Measurements from ENCODE around the gene PSMC3. TPM values are rescaled to one million over a fixed set of nuclear protein-coding genes. Genes with fewer than 3 reads are reported as not detected.

The PSMC3 gene
- total and polyA plus RNA-seq, 9 of the 15 experiments (the other 6 are each of a cell fraction or from before 2014, with no cell fraction given): 44.3 to 324 (median 240) TPM

- TF ChIP-seq, protein P1, sequence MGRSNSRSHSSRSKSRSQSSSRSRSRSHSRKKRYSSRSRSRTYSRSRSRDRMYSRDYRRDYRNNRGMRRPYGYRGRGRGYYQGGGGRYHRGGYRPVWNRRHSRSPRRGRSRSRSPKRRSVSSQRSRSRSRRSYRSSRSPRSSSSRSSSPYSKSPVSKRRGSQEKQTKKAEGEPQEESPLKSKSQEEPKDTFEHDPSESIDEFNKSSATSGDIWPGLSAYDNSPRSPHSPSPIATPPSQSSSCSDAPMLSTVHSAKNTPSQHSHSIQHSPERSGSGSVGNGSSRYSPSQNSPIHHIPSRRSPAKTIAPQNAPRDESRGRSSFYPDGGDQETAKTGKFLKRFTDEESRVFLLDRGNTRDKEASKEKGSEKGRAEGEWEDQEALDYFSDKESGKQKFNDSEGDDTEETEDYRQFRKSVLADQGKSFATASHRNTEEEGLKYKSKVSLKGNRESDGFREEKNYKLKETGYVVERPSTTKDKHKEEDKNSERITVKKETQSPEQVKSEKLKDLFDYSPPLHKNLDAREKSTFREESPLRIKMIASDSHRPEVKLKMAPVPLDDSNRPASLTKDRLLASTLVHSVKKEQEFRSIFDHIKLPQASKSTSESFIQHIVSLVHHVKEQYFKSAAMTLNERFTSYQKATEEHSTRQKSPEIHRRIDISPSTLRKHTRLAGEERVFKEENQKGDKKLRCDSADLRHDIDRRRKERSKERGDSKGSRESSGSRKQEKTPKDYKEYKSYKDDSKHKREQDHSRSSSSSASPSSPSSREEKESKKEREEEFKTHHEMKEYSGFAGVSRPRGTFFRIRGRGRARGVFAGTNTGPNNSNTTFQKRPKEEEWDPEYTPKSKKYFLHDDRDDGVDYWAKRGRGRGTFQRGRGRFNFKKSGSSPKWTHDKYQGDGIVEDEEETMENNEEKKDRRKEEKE (IDR thresholded peaks at IDR 0.05; ENCODE audit: borderline replicate concordance in 1 of 2, control insufficient read depth in 1 of 2, low read depth in 2 of 2, low read length in 1 of 2): peak in 1 of 2 experiments; percentile 75; a peak in 1 of 4 replicates
- TF ChIP-seq SMARCA5 (IDR thresholded peaks at IDR 0.05) (peak; percentile 68), SMAD2 (IDR thresholded peaks at IDR 0.05; ENCODE audit: low read depth, low read length) (no peak), HCFC1 (IDR thresholded peaks at IDR 0.05; ENCODE audit: low read depth, low read length) (peak; percentile 89), ZNF740 (CRISPR knock-in tag; IDR thresholded peaks at IDR 0.05) (peak; percentile 49; the same call in 1 of the 2 replicates), ZNF740 (tag; IDR thresholded peaks at IDR 0.05) (no peak), TAF7 (tag; IDR thresholded peaks at IDR 0.05) (no peak), RBBP5 (IDR thresholded peaks at IDR 0.05; ENCODE audit: borderline replicate concordance, insufficient read depth, low read length, poor library complexity, severe bottlenecking) (peak; percentile 77), ZNF584 (CRISPR knock-in tag; IDR thresholded peaks at IDR 0.05; ENCODE audit: low read depth) (0 out of 2 replicates have a peak, but pooled peaks have one; percentile 80), DPF2 (IDR thresholded peaks at IDR 0.05) (peak; percentile 73; the same call in 1 of the 2 replicates), EGR1 (conservative IDR thresholded peaks at IDR 0.05) (0 out of 2 replicates have a peak, but pooled peaks have one; percentile 43), ZFP1 (CRISPR knock-in tag; IDR thresholded peaks at IDR 0.05) (no peak), RAD21 (CRISPR knock-in tag; conservative IDR thresholded peaks at IDR 0.05 in 1 of 2, IDR thresholded peaks at IDR 0.05 in 1 of 2) (peak; percentile 98 to 99), ESRRB (CRISPR knock-in tag; IDR thresholded peaks at IDR 0.05; ENCODE audit: borderline replicate concordance) (no peak), PCBP2 (IDR thresholded peaks at IDR 0.05; ENCODE audit: low read depth, low read length, poor library complexity, severe bottlenecking) (no peak), CHCHD3 (CRISPR knock-in tag; IDR thresholded peaks at IDR 0.05) (no peak), ZFX (CRISPR knock-in tag; IDR thresholded peaks at IDR 0.05) (peak; percentile 89), ELK1 (CRISPR knock-in tag; IDR thresholded peaks at IDR 0.05) (no peak), ZNF134 (CRISPR knock-in tag; conservative IDR thresholded peaks at IDR 0.05) (no peak)
- TF ChIP-seq, protein P2, sequence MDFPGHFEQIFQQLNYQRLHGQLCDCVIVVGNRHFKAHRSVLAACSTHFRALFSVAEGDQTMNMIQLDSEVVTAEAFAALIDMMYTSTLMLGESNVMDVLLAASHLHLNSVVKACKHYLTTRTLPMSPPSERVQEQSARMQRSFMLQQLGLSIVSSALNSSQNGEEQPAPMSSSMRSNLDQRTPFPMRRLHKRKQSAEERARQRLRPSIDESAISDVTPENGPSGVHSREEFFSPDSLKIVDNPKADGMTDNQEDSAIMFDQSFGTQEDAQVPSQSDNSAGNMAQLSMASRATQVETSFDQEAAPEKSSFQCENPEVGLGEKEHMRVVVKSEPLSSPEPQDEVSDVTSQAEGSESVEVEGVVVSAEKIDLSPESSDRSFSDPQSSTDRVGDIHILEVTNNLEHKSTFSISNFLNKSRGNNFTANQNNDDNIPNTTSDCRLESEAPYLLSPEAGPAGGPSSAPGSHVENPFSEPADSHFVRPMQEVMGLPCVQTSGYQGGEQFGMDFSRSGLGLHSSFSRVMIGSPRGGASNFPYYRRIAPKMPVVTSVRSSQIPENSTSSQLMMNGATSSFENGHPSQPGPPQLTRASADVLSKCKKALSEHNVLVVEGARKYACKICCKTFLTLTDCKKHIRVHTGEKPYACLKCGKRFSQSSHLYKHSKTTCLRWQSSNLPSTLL (IDR thresholded peaks at IDR 0.05): no peak
Observed at GRCh38 chr11:47407746-47408590, 18.3 kb downstream of the PSMC3 start, which contains the start of gene SLC39A13 (continued).
